Measurements from ENCODE around the gene ARHGEF12.

ARHGEF12 gene

DNA sequence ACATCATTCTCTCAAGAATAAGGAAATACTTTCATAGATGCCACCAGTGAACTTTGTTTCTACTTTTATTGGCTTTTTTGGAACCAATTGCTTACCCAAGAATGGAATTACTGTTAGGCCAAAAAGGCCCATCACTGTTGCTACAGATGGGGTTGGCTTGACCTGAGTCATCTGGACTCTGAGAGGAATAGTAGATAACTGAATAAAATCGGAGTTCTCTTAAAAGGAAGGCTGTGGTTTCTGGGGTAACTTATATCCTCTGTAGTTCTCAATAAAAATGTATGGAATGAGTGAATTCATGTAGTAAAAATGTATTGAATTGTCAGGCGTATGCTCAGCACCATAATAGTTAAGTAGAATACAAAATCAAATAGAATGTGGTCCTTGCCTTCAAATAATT lies 56.6 kb downstream of the ARHGEF12 start:
- POLR2A ChIA-PET = no interaction called here

DNA sequence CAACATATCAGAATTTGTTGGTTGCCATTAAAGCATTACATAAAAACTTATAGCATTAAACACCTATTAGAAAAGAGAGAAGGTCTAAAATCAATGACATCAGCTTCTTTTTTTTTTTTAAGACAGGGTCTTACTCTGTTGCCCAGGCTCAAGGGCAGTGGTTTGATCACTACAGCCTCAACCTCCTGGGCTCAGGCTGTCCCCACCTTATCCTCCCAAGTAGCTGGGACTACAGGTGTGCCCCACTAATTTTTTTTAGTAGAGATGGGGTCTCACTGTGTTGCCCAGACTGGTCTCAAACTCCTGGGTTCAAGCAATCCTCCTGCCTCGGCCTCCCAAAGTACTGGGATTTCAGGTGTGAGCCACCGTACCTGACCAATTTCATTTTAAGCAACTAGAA lies 57.9 kb downstream of the ARHGEF12 start:
- DNase-seq (ENCODE audit: extremely low spot score) = no peak
- TF ChIP-seq ZNF384 (IDR thresholded peaks at IDR 0.05) (no peak), HDGF (IDR thresholded peaks at IDR 0.05; ENCODE audit: borderline replicate concordance) (no peak), FOXA1 (IDR thresholded peaks at IDR 0.05) (no peak), FOXK2 (IDR thresholded peaks at IDR 0.05) (no peak), FOXM1 (IDR thresholded peaks at IDR 0.05; ENCODE audit: borderline replicate concordance) (no peak), CTBP1 (IDR thresholded peaks at IDR 0.05; ENCODE audit: borderline replicate concordance) (no peak), L3MBTL2 (conservative IDR thresholded peaks at IDR 0.05) (no peak)
- CTCF ChIA-PET = no interaction called here
- POLR2A ChIA-PET = interaction anchor here (0.7 to 2.1 kb wide), 2 partner anchors 16 to 58 kb away, joined by 3 to 6 read pairs; partner anchors contain the start of gene ARHGEF12

More for the DNA sequence above, 56.6 kb downstream of the ARHGEF12 start:
- TF ChIP-seq CTBP1 (IDR thresholded peaks at IDR 0.05; ENCODE audit: borderline replicate concordance) (no peak), LEF1 (IDR thresholded peaks at IDR 0.05; ENCODE audit: borderline replicate concordance) (no peak), FOXM1 (IDR thresholded peaks at IDR 0.05; ENCODE audit: borderline replicate concordance) (no peak), FOXA1 (IDR thresholded peaks at IDR 0.05) (no peak), BHLHE40 (IDR thresholded peaks at IDR 0.05; ENCODE audit: borderline replicate concordance) (no peak), ELF4 (IDR thresholded peaks at IDR 0.05) (no peak), L3MBTL2 (conservative IDR thresholded peaks at IDR 0.05) (no peak), FOXK2 (IDR thresholded peaks at IDR 0.05) (no peak), TARDBP (IDR thresholded peaks at IDR 0.05) (no peak), HDGF (IDR thresholded peaks at IDR 0.05; ENCODE audit: borderline replicate concordance) (no peak), SP1 (IDR thresholded peaks at IDR 0.05) (no peak)
- TF ChIP-seq, protein P1, sequence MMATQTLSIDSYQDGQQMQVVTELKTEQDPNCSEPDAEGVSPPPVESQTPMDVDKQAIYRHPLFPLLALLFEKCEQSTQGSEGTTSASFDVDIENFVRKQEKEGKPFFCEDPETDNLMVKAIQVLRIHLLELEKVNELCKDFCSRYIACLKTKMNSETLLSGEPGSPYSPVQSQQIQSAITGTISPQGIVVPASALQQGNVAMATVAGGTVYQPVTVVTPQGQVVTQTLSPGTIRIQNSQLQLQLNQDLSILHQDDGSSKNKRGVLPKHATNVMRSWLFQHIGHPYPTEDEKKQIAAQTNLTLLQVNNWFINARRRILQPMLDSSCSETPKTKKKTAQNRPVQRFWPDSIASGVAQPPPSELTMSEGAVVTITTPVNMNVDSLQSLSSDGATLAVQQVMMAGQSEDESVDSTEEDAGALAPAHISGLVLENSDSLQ (IDR thresholded peaks at IDR 0.05) = no peak
- DNase-seq (ENCODE audit: extremely low spot score) = no peak
- CTCF ChIA-PET = no interaction called here

DNA sequence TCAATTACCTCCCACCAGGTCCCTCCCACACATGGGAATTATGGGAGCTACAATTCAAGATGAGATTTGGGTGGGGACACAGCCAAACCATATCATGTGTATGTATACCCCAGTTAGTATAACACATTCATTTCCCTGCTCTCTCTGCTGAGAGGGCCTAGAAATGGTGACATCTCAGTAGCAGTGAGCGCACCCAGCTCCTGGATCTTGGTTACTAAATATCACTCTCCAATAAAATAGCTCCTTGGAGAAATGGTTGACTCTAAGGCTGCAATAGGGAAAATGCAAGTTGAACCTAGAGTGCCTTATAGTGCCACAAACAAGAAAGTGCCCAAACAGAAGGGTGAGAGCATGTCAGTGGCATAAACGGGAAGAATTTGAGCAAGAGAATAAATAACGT lies 59.6 kb downstream of the ARHGEF12 start:
- ChIA-PET POLR2A (interaction anchor here (2.1 kb wide), 1 partner anchor 60 kb away, joined by 6 read pairs; the partner anchor contains the start of gene ARHGEF12), CTCF (interaction anchor here (0.7 kb wide), 1 partner anchor 1199 kb away, joined by 3 read pairs; no protein-coding TSS in a partner anchor)
- DNase-seq (ENCODE audit: extremely low spot score) = no peak
- TF ChIP-seq LEF1 (IDR thresholded peaks at IDR 0.05; ENCODE audit: borderline replicate concordance) = no peak
- TF ChIP-seq TARDBP (IDR thresholded peaks at IDR 0.05) = no peak
- no peak for TF ChIP-seq FOXA1 (IDR thresholded peaks at IDR 0.05)
- no peak for TF ChIP-seq HDGF (IDR thresholded peaks at IDR 0.05; ENCODE audit: borderline replicate concordance)
- TF ChIP-seq ZNF384 (IDR thresholded peaks at IDR 0.05) = no peak
- no peak for TF ChIP-seq FOXK2 (IDR thresholded peaks at IDR 0.05)

DNA sequence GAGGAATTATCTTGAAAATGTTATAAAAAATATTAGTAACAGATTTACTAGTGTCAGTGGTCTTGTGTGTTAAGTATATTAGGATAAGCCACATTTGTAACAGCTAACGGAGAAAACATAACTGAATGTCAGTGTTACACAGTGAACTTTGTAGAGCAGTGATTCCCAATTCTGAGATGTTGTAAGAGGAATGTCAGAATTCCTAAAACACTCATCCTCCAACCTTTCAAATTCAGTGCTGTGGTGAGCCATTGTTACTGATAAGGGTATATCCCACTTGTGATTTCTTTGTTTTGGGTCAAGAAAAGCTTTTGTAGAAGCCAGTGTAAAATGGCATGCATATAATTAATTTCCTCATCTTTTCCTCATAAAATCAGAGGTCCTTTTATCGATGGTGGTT lies 61.9 kb downstream of the ARHGEF12 start:
- ChIA-PET POLR2A (no interaction called here), CTCF (no interaction called here)
- no peak for TF ChIP-seq TARDBP (IDR thresholded peaks at IDR 0.05)
- no peak for TF ChIP-seq ZNF384 (IDR thresholded peaks at IDR 0.05)
- TF ChIP-seq SP1 (IDR thresholded peaks at IDR 0.05) = no peak
- TF ChIP-seq FOXM1 (IDR thresholded peaks at IDR 0.05; ENCODE audit: borderline replicate concordance) = no peak
- no peak for TF ChIP-seq FOXA1 (IDR thresholded peaks at IDR 0.05)
- TF ChIP-seq ARNT (IDR thresholded peaks at IDR 0.05) = no peak
- TF ChIP-seq CTBP1 (IDR thresholded peaks at IDR 0.05; ENCODE audit: borderline replicate concordance) = no peak
- no peak for TF ChIP-seq HDGF (IDR thresholded peaks at IDR 0.05; ENCODE audit: borderline replicate concordance)
- TF ChIP-seq NFRKB (IDR thresholded peaks at IDR 0.05) = no peak
- TF ChIP-seq, protein P1 (IDR thresholded peaks at IDR 0.05) = no peak
- no peak for TF ChIP-seq LEF1 (IDR thresholded peaks at IDR 0.05; ENCODE audit: borderline replicate concordance)
- TF ChIP-seq FOXK2 (IDR thresholded peaks at IDR 0.05) = no peak
- no peak for TF ChIP-seq BHLHE40 (IDR thresholded peaks at IDR 0.05; ENCODE audit: borderline replicate concordance)
- no peak for TF ChIP-seq L3MBTL2 (conservative IDR thresholded peaks at IDR 0.05)
- no peak for TF ChIP-seq ELF4 (IDR thresholded peaks at IDR 0.05)
- TF ChIP-seq SUZ12 (IDR thresholded peaks at IDR 0.05) = no peak
- DNase-seq (ENCODE audit: extremely low spot score) = no peak

DNA sequence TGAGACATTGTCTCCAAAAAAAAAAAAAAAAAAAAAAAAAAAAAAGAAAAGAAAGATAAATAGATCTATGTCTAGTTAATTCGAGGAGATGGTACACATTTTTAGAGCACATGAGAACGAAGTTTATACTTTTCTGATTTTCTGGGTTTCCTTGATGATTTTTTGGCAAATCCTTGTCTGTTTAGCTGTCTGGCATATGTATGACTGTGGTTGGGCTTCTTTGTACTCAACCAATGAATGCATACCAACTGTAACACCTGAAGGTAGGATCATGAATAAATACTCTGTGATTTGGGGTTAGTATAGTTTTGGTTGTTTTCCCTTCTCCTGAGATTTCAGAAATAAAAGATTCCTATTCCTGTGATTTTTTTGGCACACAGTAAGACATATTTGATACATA lies 63.1 kb downstream of the ARHGEF12 start:
- ChIA-PET CTCF (no interaction called here), POLR2A (interaction anchor here (2.3 kb wide), 1 partner anchor 63 kb away, joined by 13 read pairs; the partner anchor contains the start of gene ARHGEF12)
- no peak for DNase-seq (ENCODE audit: extremely low spot score)
- 0 out of 2 replicates have a peak, but pooled peaks have one; percentile 51 for TF ChIP-seq ZNF384 (IDR thresholded peaks at IDR 0.05)
- no peak for TF ChIP-seq LEF1 (IDR thresholded peaks at IDR 0.05; ENCODE audit: borderline replicate concordance)

DNA sequence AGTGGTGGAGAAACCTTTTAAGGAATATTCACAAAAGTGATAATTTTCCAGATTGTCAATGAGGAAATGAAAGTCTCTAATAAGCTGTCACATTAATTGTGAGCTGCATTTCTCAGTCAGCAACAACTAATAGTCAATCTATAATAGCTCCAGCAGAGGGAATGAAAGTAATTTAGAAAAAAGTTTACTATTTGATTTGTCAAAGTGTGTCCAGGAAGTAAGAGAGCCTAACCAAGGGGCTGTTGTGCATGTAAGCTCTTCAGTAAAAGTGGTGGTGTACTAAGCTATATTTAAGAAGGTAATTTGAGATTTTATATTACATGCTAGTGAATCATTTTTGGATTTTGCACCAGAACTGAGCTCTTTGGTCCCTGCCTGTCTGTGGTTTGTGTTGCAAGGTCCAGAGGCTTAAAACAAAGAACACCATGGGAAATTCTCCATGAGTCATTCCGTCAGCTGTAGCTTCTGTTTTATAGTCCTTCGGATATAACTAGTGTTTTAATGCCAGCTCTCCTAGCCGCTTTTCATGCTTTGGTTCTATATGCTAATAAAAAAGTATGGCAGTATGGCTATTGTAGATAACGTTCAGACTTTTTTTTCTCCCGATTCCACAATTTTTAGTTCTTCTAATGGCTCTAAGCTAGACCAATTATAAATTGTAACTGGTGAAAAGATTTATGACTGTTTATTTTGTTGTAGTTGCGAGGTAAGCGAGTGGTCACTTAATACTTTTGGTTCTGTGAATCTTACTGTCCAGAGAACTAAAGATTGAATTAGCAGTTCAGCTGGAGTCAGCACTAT lies 64.6 kb downstream of the ARHGEF12 start:
- ChIA-PET POLR2A (interaction anchor here (1.0 to 2.3 kb wide), 3 partner anchors 10 to 65 kb away, joined by 3 to 13 read pairs (median 7); partner anchors contain the start of gene ARHGEF12), CTCF (interaction anchor here (1.0 to 1.1 kb wide), 2 partner anchors 11 to 28 kb away, joined by 3 read pairs; no protein-coding TSS in a partner anchor)
- TF ChIP-seq CTBP1 (IDR thresholded peaks at IDR 0.05; ENCODE audit: borderline replicate concordance) (no peak), HDGF (IDR thresholded peaks at IDR 0.05; ENCODE audit: borderline replicate concordance) (no peak)
- TF ChIP-seq, protein P1 (IDR thresholded peaks at IDR 0.05) = peak; percentile 80
- DNase-seq (ENCODE audit: extremely low spot score) = peak; percentile 30
